Heart left ventricle (tissue), 16 donors: ENCODE results near the gene CNEP1R1. TPM values are rescaled to one million over a fixed set of nuclear protein-coding genes. Genes with fewer than 3 reads are reported as not detected.

Experiments
- ATAC-seq, 4 donors: fragments of 200-7000 bp; cut with Tn5 transposase; one replicate each; pipeline ENCODE4 v1.9.1; 2020 to 2022; ENCODE audit warnings: moderate library complexity in 4 of 4, mild to moderate bottlenecking in 3 of 4, moderate number of reproducible peaks in 1 of 4
- DNase-seq, 5 donors: peaks; one replicate each; pipeline ENCODE4 v3.0.0-alpha.2; 2020
- H3K27ac ChIP-seq, 12 donors: fragments of 200-600 bp; sonication (generic) in 4 of 12; one replicate each; pipeline versions ENCODE4 v1.5.0 to v1.8.0; 2016 to 2022; ENCODE audit warnings: mild to moderate bottlenecking in 2 of 12
- H3K27me3 ChIP-seq, 9 donors: fragments of 200-600 bp; sonication (generic) in 2 of 9; one replicate each; pipeline versions ENCODE4 v1.5.1 to v1.8.0; 2016 to 2022; ENCODE audit warnings: mild to moderate bottlenecking in 3 of 9
- H3K36me3 ChIP-seq, 9 donors: fragments of 200-600 bp; sonication (generic) in 2 of 9; one replicate each; pipeline versions ENCODE4 v1.5.0 to v1.8.0; 2018 to 2022; ENCODE audit warnings: mild to moderate bottlenecking in 2 of 9
- H3K4me1 ChIP-seq, 12 donors: fragments of 200-600 bp; sonication (generic) in 4 of 12; one replicate each; pipeline versions ENCODE4 v1.5.0 to v1.8.0; 2016 to 2022; ENCODE audit warnings: mild to moderate bottlenecking in 3 of 12
- H3K4me3 ChIP-seq, 12 donors: fragments of 200-600 bp; sonication (generic) in 4 of 12; one replicate each; pipeline versions ENCODE4 v1.5.0 to v1.8.0; 2017 to 2022; ENCODE audit warnings: mild to moderate bottlenecking in 9 of 12, moderate library complexity in 4 of 12
- H3K9me3 ChIP-seq, 12 donors: fragments of 200-600 bp; sonication (generic) in 4 of 12; one replicate each; pipeline versions ENCODE4 v1.5.0 to v1.8.0; 2016 to 2022; ENCODE audit warnings: mild to moderate bottlenecking in 1 of 12
- CTCF ChIP-seq, 12 donors: fragments of 200-600 bp; sonication (generic) in 4 of 12; IDR thresholded peaks; one replicate each; pipeline versions ENCODE4 v1.5.0 to v1.8.0; 2018 to 2022; ENCODE audit warnings: antibody characterized with exemption in 12 of 12, mild to moderate bottlenecking in 5 of 12
- POLR2A ChIP-seq, 2 donors: fragments of 450-650 bp; IDR thresholded peaks; one replicate each; pipeline ENCODE4 v1.6.1; 2017; ENCODE audit warnings: antibody characterized with exemption in 2 of 2, mild to moderate bottlenecking in 2 of 2, moderate library complexity in 2 of 2
- WGBS, 4 donors: extraction: QIAGEN DNeasy Blood & Tissue Kit in 2 of 4; methylation state at CpG; one replicate each; pipeline versions ENCODE4 v1.1.5 to v1.1.7; 2013 to 2018; 5-methylcytosine and 5-hydroxymethylcytosine counted together
- intact Hi-C, 10 donors: fragments of 100-400 bp; cut with DNase I; formaldehyde crosslinking; loops; one replicate each; pipeline versions ENCODE4 v1.11.1 to v1.14.2; 2022
- polyA plus RNA-seq, 2 donors: library from polyadenylated mRNA; stranded (reverse); fragments of 200-250 nt; gene quantifications; one replicate each; pipeline ENCODE4 v1.2.3, GENCODE V29; 2013
- total RNA-seq, 9 donors: library from RNA; depleted of rRNA in 2 of 9; stranded (reverse); fragments of >200 nt in 2 of 9; fragmentation: NEBNext Ultra II Directional in 3 of 9; extraction: Animal tissue kit (Norgen Biotek cat#: 25700) in 3 of 9; gene quantifications; one replicate each; pipeline versions ENCODE4 v1.1.0 to v1.2.4, GENCODE V29; 2016 to 2023
- donor health status: ischemic (EF 13 %, LVEDD 7.1; RV severe dilation, severe dysfunction).
- donor health status: healthy with polysubstance abuse.
- donor health status: DM: no; HTN: yes; CAD: no.
- donor health status: DM: no; HTN: no; CAD: no.
- donor health status: ischemic (EF 25% LVEDD 6.9; RV normal size, moderate dysfunction).
- donor health status: ischemic (EF 25% LVEDD 5.7; RV mildly dilated, moderate dysfunction).
- donor health status: healthy.
- donor health status: DM: yes; HTN: yes; CAD: no.
- donor health status: ischemic (EF 35%, LVEDD 5.7; RV mildly dilated, moderate dysfunction).
- donor health status: nonischemic (EF 11% LVEDD 7.7; RV severe dilation, severe dysfunction).
- donor health status: DM: yes; HTN: yes; CAD: no.
- donor health status: PGD.
- donor health status: ischemic (EF 29% LVEDD 5.4; RV normal size, mild dysfunction).
- donor health status: nonischemic (EF 23%, LVEDD 6.1; RV moderate dilation, normal function).

CNEP1R1 gene
- total and polyA plus RNA-seq, 11 donors, result 10.9 to 23.9 (median 17.1) TPM

DNA sequence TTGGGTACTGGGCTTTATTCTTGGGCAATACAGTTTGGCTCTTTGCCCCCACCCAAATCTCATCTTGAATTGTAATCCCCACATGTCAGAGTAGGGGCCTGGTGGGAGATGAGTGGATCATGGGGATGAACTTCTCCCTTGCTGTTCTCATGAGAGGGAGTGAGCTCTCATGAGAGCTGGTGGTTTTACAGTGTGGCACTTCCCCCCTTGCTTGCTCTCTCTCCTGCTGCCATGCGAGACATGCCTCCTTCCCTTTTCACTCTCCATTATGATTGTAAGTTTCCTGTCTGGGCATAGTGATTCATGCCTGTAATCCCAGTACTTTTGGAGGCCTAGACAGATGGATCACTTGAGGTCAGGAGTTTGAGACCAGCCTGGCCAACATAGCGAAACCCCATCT, 18.1 kb upstream of the CNEP1R1 start:
- Histone ChIP-seq H3K9me3 (peaks cover 0 to under 1% (median 0%) of the 10 kb centered on the region in 12 donors), H3K27me3 (no peaks in the 10 kb centered on the region), H3K36me3 (no peaks in the 10 kb centered on the region), H3K27ac (no peak overlapping the region), H3K4me3 (no peak overlapping the region), H3K4me1 (peaks cover 0 to 3% (median 0%) of the 10 kb centered on the region in 12 donors)
- DNase-seq, result no peak
- no peak for TF ChIP-seq POLR2A (IDR thresholded peaks at IDR 0.05)
- TF ChIP-seq CTCF (IDR thresholded peaks at IDR 0.05), result no peak
- ATAC-seq, result no peak
- 79 to 85% (median 83%) methylated on average over 2 of the region's 2 CpGs for WGBS, 4 donors
- intact Hi-C loops, result no loop called here

- Histone ChIP-seq H3K27me3 (no peaks in the 10 kb centered on the region), H3K36me3 (no peaks in the 10 kb centered on the region), H3K27ac (no peak overlapping the region), H3K4me3 (no peak overlapping the region), H3K9me3 (no peaks in the 10 kb centered on the region), H3K4me1 (peaks cover 0 to 3% (median 0%) of the 10 kb centered on the region in 12 donors)
- ATAC-seq, result no peak
- DNase-seq, result no peak
- WGBS, 4 donors, result 94 to 98% (median 97%) methylated on average over 1 of the region's 1 CpG
- TF ChIP-seq CTCF (IDR thresholded peaks at IDR 0.05), result no peak
- TF ChIP-seq POLR2A (IDR thresholded peaks at IDR 0.05), result no peak
- intact Hi-C loops, result no loop called here
Measured at GRCh38 chr16:50007744-50008143, 17.3 kb upstream of the CNEP1R1 start.

GRCh38 chr16:50010212-50010611, 14.8 kb upstream of the CNEP1R1 start:
- DNase-seq, result no peak
- peaks cover 0 to 3% (median 0%) of the 10 kb centered on the region in 12 donors for H3K4me1 ChIP-seq
- H3K36me3 ChIP-seq, result no peaks in the 10 kb centered on the region
- WGBS, 4 donors, result 82 to 85% (median 84%) methylated on average over 2 of the region's 2 CpGs
- TF ChIP-seq CTCF (IDR thresholded peaks at IDR 0.05), result no peak
- TF ChIP-seq POLR2A (IDR thresholded peaks at IDR 0.05), result no peak
- no peaks in the 10 kb centered on the region for H3K27me3 ChIP-seq
- H3K4me3 ChIP-seq, result no peak overlapping the region
- no peak for ATAC-seq
- H3K9me3 ChIP-seq, result no peaks in the 10 kb centered on the region
- intact Hi-C loops, result no loop called here
- no peak overlapping the region for H3K27ac ChIP-seq

GRCh38 chr16:50011707-50012106, 13.3 kb upstream of the CNEP1R1 start:
- intact Hi-C loops, result no loop called here
- TF ChIP-seq POLR2A (IDR thresholded peaks at IDR 0.05) (no peak), CTCF (IDR thresholded peaks at IDR 0.05) (no peak)
- ATAC-seq (no peak), DNase-seq (no peak)
- H3K4me1 ChIP-seq, result peaks cover 0 to 3% (median 0%) of the 10 kb centered on the region in 12 donors
- no peak overlapping the region for H3K4me3 ChIP-seq
- H3K27ac ChIP-seq, result no peak overlapping the region
- H3K27me3 ChIP-seq, result no peaks in the 10 kb centered on the region
- WGBS, 4 donors, result 65 to 75% (median 71%) methylated on average over 3 of the region's 3 CpGs
- no peaks in the 10 kb centered on the region for H3K36me3 ChIP-seq
- no peaks in the 10 kb centered on the region for H3K9me3 ChIP-seq
